HepG2 (cell line): ENCODE results near the gene KIRREL2. TPM values are rescaled to one million over a fixed set of nuclear protein-coding genes. Genes with fewer than 3 reads are reported as not detected.

Experiments
- ATF7-NPFF ChIP-seq: sonication (generic); formaldehyde crosslinking; IDR thresholded peaks from 2 replicates; pipeline ENCODE4 v1.8.1; 2023; ENCODE audit warnings: mild to moderate bottlenecking, low read depth, missing genetic modification reagents, moderate library complexity
- FOSL2 ChIP-seq: sonication (generic); formaldehyde crosslinking; IDR thresholded peaks from 2 replicates; pipeline ENCODE4 v1.4.0; 2020; ENCODE audit warnings: missing genetic modification reagents
- GATA4 ChIP-seq: sonication (generic); IDR thresholded peaks from 2 replicates; pipeline ENCODE4 v1.6.1; 2016; ENCODE audit warnings: antibody characterized with exemption, low read depth, borderline replicate concordance
- GMEB2 ChIP-seq: IDR thresholded peaks from 2 replicates; pipeline ENCODE4 v1.6.1; 2016; ENCODE audit warnings: missing biosample characterization, missing genetic modification reagents, low read depth
- MAX ChIP-seq: IDR thresholded peaks from 2 replicates; pipeline ENCODE4 v1.6.1; 2012; ENCODE audit warnings: inconsistent platforms
- MAZ ChIP-seq, 2 experiments: sonication (generic) in 1 of 2; formaldehyde crosslinking in 1 of 2; IDR thresholded peaks; 2 replicates each; pipeline versions ENCODE4 v1.5.0 to v1.6.1; 2012 to 2020; ENCODE audit warnings: low read depth in 2 of 2, mild to moderate bottlenecking in 2 of 2, borderline replicate concordance in 1 of 2, improper control_type of control experiment in 1 of 2, low read length in 1 of 2, missing genetic modification reagents in 1 of 2, moderate library complexity in 1 of 2
- PATZ1 ChIP-seq: sonication (generic); formaldehyde crosslinking; IDR thresholded peaks from 2 replicates; pipeline ENCODE4 v1.4.0; 2020; ENCODE audit warnings: missing genetic modification reagents
- RBFOX2 ChIP-seq: fragments of 200-400 bp; formaldehyde crosslinking; IDR thresholded peaks from 2 replicates; pipeline ENCODE4 v1.6.1; 2017; ENCODE audit warnings: low read depth, mild to moderate bottlenecking, low read length
- SAP130 ChIP-seq: IDR thresholded peaks from 2 replicates; pipeline ENCODE4 v1.6.1; 2016; ENCODE audit warnings: low read depth
- SMAD9 ChIP-seq: sonication (generic); formaldehyde crosslinking; IDR thresholded peaks from 2 replicates; pipeline ENCODE4 v1.5.1; 2020; ENCODE audit warnings: mild to moderate bottlenecking, missing genetic modification reagents
- ZFYVE20 ChIP-seq: sonication (generic); formaldehyde crosslinking; IDR thresholded peaks from 2 replicates; pipeline ENCODE4 v1.8.0; 2023; ENCODE audit warnings: low read depth, mild to moderate bottlenecking, moderate library complexity, missing genetic modification reagents, borderline replicate concordance
- ZNF260 ChIP-seq: sonication (generic); formaldehyde crosslinking; IDR thresholded peaks from 2 replicates; pipeline ENCODE4 v1.4.0; 2020; ENCODE audit warnings: missing genetic modification reagents, low read depth, mild to moderate bottlenecking, borderline replicate concordance
- ZNF331 ChIP-seq: sonication (generic); formaldehyde crosslinking; IDR thresholded peaks from 2 replicates; pipeline ENCODE4 v1.4.0; 2020; ENCODE audit warnings: missing genetic modification reagents
- ZNF343 ChIP-seq: sonication (generic); formaldehyde crosslinking; IDR thresholded peaks from 2 replicates; pipeline ENCODE4 v1.4.0; 2020; ENCODE audit warnings: mild to moderate bottlenecking, missing genetic modification reagents
- ZNF652 ChIP-seq: IDR thresholded peaks from 2 replicates; pipeline ENCODE4 v1.6.1; 2016; ENCODE audit warnings: low read depth, borderline replicate concordance
- ZNF75D ChIP-seq: sonication (generic); formaldehyde crosslinking; IDR thresholded peaks from 2 replicates; pipeline ENCODE4 v1.8.1; 2023; ENCODE audit warnings: missing genetic modification reagents, mild to moderate bottlenecking, borderline replicate concordance
- polyA plus RNA-seq, 8 experiments: library from polyadenylated mRNA; depleted of rRNA in 3 of 8; stranded (reverse) in 7 of 8; unstranded in 1 of 8; fragments of >200 nt; fragmentation: Illumina TruSeq in 4 of 8; extraction: Trizol in 4 of 8; gene quantifications; 2 replicates each; pipeline versions ENCODE4 v1.2.1 to v1.2.3, GENCODE V29; 2011 to 2016; ENCODE audit warnings: low read depth in 4 of 8, missing spikeins in 1 of 8, mixed read lengths in 1 of 8; ENCODE audit not compliant: insufficient read depth in 1 of 8
- total RNA-seq, 5 experiments: library from RNA; depleted of rRNA; stranded (reverse); fragments of >200 nt; fragmentation: Illumina TruSeq; extraction: Trizol; gene quantifications; 2 replicates each; pipeline ENCODE4 v1.2.3, GENCODE V29; 2016; ENCODE audit warnings: low read depth in 1 of 5
- TF ChIP-seq, protein P1 (sequence below): sonication (generic); formaldehyde crosslinking; conservative IDR thresholded peaks from 2 replicates; pipeline ENCODE4 v1.4.0; 2020; ENCODE audit warnings: mild to moderate bottlenecking, missing genetic modification reagents, moderate library complexity
- TF ChIP-seq, protein P2 (sequence below): sonication (generic); formaldehyde crosslinking; IDR thresholded peaks from 2 replicates; pipeline ENCODE4 v1.4.0; 2020; ENCODE audit warnings: missing genetic modification reagents

The KIRREL2 gene
- total and polyA plus RNA-seq, 2 of the 13 experiments (the other 11 are each of a cell fraction or from before 2014, with no cell fraction given) = 0.18 to 2.4 TPM

GRCh38 chr19:35899547-35900214, 43.0 kb downstream of the KIRREL2 start (continued):
- TF ChIP-seq, protein P1, sequence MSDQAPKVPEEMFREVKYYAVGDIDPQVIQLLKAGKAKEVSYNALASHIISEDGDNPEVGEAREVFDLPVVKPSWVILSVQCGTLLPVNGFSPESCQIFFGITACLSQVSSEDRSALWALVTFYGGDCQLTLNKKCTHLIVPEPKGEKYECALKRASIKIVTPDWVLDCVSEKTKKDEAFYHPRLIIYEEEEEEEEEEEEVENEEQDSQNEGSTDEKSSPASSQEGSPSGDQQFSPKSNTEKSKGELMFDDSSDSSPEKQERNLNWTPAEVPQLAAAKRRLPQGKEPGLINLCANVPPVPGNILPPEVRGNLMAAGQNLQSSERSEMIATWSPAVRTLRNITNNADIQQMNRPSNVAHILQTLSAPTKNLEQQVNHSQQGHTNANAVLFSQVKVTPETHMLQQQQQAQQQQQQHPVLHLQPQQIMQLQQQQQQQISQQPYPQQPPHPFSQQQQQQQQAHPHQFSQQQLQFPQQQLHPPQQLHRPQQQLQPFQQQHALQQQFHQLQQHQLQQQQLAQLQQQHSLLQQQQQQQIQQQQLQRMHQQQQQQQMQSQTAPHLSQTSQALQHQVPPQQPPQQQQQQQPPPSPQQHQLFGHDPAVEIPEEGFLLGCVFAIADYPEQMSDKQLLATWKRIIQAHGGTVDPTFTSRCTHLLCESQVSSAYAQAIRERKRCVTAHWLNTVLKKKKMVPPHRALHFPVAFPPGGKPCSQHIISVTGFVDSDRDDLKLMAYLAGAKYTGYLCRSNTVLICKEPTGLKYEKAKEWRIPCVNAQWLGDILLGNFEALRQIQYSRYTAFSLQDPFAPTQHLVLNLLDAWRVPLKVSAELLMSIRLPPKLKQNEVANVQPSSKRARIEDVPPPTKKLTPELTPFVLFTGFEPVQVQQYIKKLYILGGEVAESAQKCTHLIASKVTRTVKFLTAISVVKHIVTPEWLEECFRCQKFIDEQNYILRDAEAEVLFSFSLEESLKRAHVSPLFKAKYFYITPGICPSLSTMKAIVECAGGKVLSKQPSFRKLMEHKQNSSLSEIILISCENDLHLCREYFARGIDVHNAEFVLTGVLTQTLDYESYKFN (CRISPR knock-in tag) = no peak
- TF ChIP-seq SAP130 (CRISPR knock-in tag) (peak; percentile 72; the same call in 1 of the 2 replicates), ZNF331 (CRISPR knock-in tag) (0 out of 2 replicates have a peak, but pooled peaks have one; percentile 17), SMAD9 (CRISPR knock-in tag) (no peak), ZNF652 (CRISPR knock-in tag) (peak; percentile 98), ZFYVE20 (CRISPR knock-in tag) (no peak), MAX (peak; percentile 27; the same call in 1 of the 2 replicates), GATA4 (0 out of 2 replicates have a peak, but pooled peaks have one; percentile 18), ZNF343 (CRISPR knock-in tag) (0 out of 2 replicates have a peak, but pooled peaks have one; percentile 36), PATZ1 (CRISPR knock-in tag) (peak; percentile 84), FOSL2 (CRISPR knock-in tag) (0 out of 2 replicates have a peak, but pooled peaks have one; percentile 18), MAZ (IDR thresholded peaks at IDR 0.05; ENCODE audit: borderline replicate concordance, low read depth, low read length) (peak; percentile 81), MAZ (CRISPR knock-in tag; IDR thresholded peaks at IDR 0.05; ENCODE audit: low read depth) (peak; percentile 70; the same call in 1 of the 2 replicates), RBFOX2 (peak; percentile 71), GMEB2 (CRISPR knock-in tag) (peak; percentile 88), ATF7-NPFF (no peak; the same call in 1 of the 2 replicates), ZNF260 (no peak), ZNF75D (CRISPR knock-in tag) (no peak)
- TF ChIP-seq, protein P2, sequence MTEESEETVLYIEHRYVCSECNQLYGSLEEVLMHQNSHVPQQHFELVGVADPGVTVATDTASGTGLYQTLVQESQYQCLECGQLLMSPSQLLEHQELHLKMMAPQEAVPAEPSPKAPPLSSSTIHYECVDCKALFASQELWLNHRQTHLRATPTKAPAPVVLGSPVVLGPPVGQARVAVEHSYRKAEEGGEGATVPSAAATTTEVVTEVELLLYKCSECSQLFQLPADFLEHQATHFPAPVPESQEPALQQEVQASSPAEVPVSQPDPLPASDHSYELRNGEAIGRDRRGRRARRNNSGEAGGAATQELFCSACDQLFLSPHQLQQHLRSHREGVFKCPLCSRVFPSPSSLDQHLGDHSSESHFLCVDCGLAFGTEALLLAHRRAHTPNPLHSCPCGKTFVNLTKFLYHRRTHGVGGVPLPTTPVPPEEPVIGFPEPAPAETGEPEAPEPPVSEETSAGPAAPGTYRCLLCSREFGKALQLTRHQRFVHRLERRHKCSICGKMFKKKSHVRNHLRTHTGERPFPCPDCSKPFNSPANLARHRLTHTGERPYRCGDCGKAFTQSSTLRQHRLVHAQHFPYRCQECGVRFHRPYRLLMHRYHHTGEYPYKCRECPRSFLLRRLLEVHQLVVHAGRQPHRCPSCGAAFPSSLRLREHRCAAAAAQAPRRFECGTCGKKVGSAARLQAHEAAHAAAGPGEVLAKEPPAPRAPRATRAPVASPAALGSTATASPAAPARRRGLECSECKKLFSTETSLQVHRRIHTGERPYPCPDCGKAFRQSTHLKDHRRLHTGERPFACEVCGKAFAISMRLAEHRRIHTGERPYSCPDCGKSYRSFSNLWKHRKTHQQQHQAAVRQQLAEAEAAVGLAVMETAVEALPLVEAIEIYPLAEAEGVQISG (CRISPR knock-in tag) = peak; percentile 32
